NK-92 (cell line): Measurements from ENCODE around the gene ATG2A.

Experiments used
- DNase-seq: peaks from one replicate; lab custom pipeline; 2025; ENCODE audit not compliant: unreplicated experiment; lab: John Stamatoyannopoulos, UW

The ATG2A gene

GRCh38 chr11:64925536-64926436, 8.8 kb upstream of the ATG2A start:
- no peak for DNase-seq

- no peak for DNase-seq
Measured at GRCh38 chr11:64924910-64925284, 7.9 kb upstream of the ATG2A start.

GRCh38 chr11:64923944-64924909, 7.2 kb upstream of the ATG2A start, which contains the start of gene PPP2R5B:
Gene PPP2R5B (plus strand): TSS chr11:64924689. CDS start chr11:64925735, 1,046 bp downstream.
- DNase-seq = peak; percentile 39

GRCh38 chr11:64923151-64923661, 6.2 kb upstream of the ATG2A start:
- DNase-seq = no peak

GRCh38 chr11:64921384-64921783, 4.4 kb upstream of the ATG2A start:
- DNase-seq = no peak

GRCh38 chr11:64920124-64920523, 3.1 kb upstream of the ATG2A start:
- no peak for DNase-seq

- DNase-seq = no peak
Measured at GRCh38 chr11:64919627-64920026, 2.6 kb upstream of the ATG2A start.

GRCh38 chr11:64918017-64918416, 1.0 kb upstream of the ATG2A start:
- no peak for DNase-seq

- DNase-seq = no peak
Measured at GRCh38 chr11:64917663-64917995, 620 bp upstream of the ATG2A start.

GRCh38 chr11:64916040-64916774, 802 bp downstream of the ATG2A start:
- DNase-seq = no peak

- DNase-seq = no peak
Measured at GRCh38 chr11:64915376-64915887, 1.6 kb downstream of the ATG2A start.

- DNase-seq = no peak
Measured at GRCh38 chr11:64914123-64914522, 2.9 kb downstream of the ATG2A start.

- DNase-seq = no peak
Measured at GRCh38 chr11:64913171-64913727, 3.8 kb downstream of the ATG2A start.

- no peak for DNase-seq
Measured at GRCh38 chr11:64911689-64912088, 5.3 kb downstream of the ATG2A start.

- DNase-seq = no peak
Measured at GRCh38 chr11:64911142-64911541, 5.9 kb downstream of the ATG2A start.

GRCh38 chr11:64910451-64911093, 6.4 kb downstream of the ATG2A start:
- no peak for DNase-seq

GRCh38 chr11:64909653-64910343, 7.2 kb downstream of the ATG2A start:
- DNase-seq = no peak

GRCh38 chr11:64908766-64909165, 8.2 kb downstream of the ATG2A start:
- no peak for DNase-seq

GRCh38 chr11:64906314-64906635, 10.7 kb downstream of the ATG2A start:
- no peak for DNase-seq
